K562 (cell line): ENCODE measurements around the gene FAM20C. TPM values are rescaled to one million over a fixed set of nuclear protein-coding genes. Genes with fewer than 3 reads are reported as not detected.

Experiments used
- NR2C1 ChIP-seq, 2 experiments: fragments of 450-650 bp; IDR thresholded peaks; 2 replicates each; pipeline ENCODE4 v1.6.1; 2017; ENCODE audit warnings: mild to moderate bottlenecking in 2 of 2, antibody characterized with exemption in 1 of 2, inconsistent platforms in 1 of 2, missing compliant biosample characterization in 1 of 2, missing genetic modification characterization in 1 of 2
- polyA plus RNA-seq, 8 experiments: library from polyadenylated mRNA; depleted of rRNA in 4 of 8; stranded (reverse) in 5 of 8; unstranded in 3 of 8; fragments of >200 nt; fragmentation: Nextera tagmentation in 2 of 8; fragmentation: Illumina TruSeq in 1 of 8; extraction: Ambion mirVana in 2 of 8; extraction: Trizol in 1 of 8; gene quantifications; 2 replicates each; pipeline versions ENCODE4 v1.2.1 to v1.2.3, GENCODE V29; 2011 to 2014; ENCODE audit warnings: inconsistent platforms in 1 of 8, missing spikeins in 1 of 8
- total RNA-seq, 7 experiments: library from RNA; depleted of rRNA in 6 of 7; stranded (reverse); fragments of >200 nt in 6 of 7; fragmentation: Illumina TruSeq in 2 of 7; extraction: Trizol in 2 of 7; gene quantifications; 2 replicates each; pipeline versions ENCODE4 v1.2.1 to v1.2.3, GENCODE V29; 2011 to 2021; ENCODE audit warnings: low replicate concordance in 1 of 7
- TF ChIP-seq, protein P1 (sequence below): sonication (generic); formaldehyde crosslinking; IDR thresholded peaks from 2 replicates; pipeline ENCODE4 v1.8.0; 2022; ENCODE audit warnings: mild to moderate bottlenecking, missing genetic modification reagents
- TF ChIP-seq, protein P2 (sequence below): fragments of 450-650 bp; formaldehyde crosslinking; IDR thresholded peaks from 2 replicates; pipeline ENCODE4 v1.4.0; 2022; ENCODE audit warnings: missing genetic modification characterization
- TF ChIP-seq, protein P3 (sequence below), 2 experiments: fragments of 450-650 bp in 1 of 2; sonication (generic) in 1 of 2; formaldehyde crosslinking in 1 of 2; IDR thresholded peaks; 2 replicates each; pipeline versions ENCODE4 v1.7.1 to v1.9.0; 2016 to 2022; ENCODE audit warnings: inconsistent platforms in 1 of 2, mild to moderate bottlenecking in 1 of 2, missing genetic modification reagents in 1 of 2

FAM20C gene
- total and polyA plus RNA-seq, 9 of the 15 experiments (the other 6 are each of a cell fraction or from before 2014, with no cell fraction given): 0.09 TPM; not detected in 8

DNA sequence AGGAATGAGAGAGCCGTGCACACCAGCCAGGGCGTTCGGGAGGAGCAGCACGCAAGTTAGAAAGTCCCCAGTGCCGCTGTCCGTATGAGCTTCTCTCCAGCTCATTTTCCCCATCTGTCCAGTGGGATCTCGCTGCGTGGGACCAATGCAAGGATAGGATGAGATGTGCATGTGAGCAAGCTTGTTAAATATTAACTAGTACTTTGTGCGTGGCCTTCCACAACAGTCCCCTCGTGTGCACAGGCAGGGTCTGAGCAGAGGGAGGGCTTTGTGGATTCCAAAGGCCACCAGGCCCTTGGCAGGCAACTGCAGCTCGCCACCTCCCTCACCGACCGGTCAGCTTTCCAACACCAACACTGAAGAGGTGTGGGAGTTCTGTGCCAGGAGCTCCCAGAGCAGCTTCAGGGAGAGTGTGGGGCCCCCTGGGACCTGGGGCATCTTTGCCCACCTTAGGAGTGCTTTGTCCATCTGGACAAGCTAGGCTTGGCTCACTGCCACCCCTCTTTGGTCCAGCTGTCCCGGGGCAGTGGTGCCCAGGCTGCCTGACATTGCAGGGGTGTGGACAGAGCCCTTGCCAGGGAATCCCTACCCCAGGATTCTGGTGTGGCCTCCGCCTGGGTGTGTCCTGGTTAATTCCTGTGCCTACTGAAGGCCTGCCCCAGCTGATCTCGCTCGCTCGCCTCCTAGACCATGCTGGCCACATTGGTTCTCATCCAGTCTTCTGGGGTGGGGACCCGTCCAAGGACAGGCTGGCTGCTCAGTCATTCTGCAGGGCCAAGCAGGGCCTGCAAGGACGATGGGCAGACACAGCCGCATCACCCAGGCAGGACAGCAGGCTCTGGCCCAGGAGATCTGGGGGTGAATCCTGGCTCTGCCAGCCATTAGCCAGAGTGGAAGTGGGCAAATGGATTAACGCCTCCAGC lies 5.3 kb downstream of the FAM20C start (continued):
- TF ChIP-seq, protein P1, sequence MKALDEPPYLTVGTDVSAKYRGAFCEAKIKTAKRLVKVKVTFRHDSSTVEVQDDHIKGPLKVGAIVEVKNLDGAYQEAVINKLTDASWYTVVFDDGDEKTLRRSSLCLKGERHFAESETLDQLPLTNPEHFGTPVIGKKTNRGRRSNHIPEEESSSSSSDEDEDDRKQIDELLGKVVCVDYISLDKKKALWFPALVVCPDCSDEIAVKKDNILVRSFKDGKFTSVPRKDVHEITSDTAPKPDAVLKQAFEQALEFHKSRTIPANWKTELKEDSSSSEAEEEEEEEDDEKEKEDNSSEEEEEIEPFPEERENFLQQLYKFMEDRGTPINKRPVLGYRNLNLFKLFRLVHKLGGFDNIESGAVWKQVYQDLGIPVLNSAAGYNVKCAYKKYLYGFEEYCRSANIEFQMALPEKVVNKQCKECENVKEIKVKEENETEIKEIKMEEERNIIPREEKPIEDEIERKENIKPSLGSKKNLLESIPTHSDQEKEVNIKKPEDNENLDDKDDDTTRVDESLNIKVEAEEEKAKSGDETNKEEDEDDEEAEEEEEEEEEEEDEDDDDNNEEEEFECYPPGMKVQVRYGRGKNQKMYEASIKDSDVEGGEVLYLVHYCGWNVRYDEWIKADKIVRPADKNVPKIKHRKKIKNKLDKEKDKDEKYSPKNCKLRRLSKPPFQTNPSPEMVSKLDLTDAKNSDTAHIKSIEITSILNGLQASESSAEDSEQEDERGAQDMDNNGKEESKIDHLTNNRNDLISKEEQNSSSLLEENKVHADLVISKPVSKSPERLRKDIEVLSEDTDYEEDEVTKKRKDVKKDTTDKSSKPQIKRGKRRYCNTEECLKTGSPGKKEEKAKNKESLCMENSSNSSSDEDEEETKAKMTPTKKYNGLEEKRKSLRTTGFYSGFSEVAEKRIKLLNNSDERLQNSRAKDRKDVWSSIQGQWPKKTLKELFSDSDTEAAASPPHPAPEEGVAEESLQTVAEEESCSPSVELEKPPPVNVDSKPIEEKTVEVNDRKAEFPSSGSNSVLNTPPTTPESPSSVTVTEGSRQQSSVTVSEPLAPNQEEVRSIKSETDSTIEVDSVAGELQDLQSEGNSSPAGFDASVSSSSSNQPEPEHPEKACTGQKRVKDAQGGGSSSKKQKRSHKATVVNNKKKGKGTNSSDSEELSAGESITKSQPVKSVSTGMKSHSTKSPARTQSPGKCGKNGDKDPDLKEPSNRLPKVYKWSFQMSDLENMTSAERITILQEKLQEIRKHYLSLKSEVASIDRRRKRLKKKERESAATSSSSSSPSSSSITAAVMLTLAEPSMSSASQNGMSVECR (CRISPR knock-in tag): no peak
- TF ChIP-seq, protein P2, sequence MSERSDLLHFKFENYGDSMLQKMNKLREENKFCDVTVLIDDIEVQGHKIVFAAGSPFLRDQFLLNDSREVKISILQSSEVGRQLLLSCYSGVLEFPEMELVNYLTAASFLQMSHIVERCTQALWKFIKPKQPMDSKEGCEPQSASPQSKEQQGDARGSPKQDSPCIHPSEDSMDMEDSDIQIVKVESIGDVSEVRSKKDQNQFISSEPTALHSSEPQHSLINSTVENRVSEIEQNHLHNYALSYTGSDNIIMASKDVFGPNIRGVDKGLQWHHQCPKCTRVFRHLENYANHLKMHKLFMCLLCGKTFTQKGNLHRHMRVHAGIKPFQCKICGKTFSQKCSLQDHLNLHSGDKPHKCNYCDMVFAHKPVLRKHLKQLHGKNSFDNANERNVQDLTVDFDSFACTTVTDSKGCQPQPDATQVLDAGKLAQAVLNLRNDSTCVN (CRISPR knock-in tag): no peak
- TF ChIP-seq NR2C1 (IDR thresholded peaks at IDR 0.05) (no peak), NR2C1 (tag; IDR thresholded peaks at IDR 0.05) (no peak)
- TF ChIP-seq, protein P3, sequence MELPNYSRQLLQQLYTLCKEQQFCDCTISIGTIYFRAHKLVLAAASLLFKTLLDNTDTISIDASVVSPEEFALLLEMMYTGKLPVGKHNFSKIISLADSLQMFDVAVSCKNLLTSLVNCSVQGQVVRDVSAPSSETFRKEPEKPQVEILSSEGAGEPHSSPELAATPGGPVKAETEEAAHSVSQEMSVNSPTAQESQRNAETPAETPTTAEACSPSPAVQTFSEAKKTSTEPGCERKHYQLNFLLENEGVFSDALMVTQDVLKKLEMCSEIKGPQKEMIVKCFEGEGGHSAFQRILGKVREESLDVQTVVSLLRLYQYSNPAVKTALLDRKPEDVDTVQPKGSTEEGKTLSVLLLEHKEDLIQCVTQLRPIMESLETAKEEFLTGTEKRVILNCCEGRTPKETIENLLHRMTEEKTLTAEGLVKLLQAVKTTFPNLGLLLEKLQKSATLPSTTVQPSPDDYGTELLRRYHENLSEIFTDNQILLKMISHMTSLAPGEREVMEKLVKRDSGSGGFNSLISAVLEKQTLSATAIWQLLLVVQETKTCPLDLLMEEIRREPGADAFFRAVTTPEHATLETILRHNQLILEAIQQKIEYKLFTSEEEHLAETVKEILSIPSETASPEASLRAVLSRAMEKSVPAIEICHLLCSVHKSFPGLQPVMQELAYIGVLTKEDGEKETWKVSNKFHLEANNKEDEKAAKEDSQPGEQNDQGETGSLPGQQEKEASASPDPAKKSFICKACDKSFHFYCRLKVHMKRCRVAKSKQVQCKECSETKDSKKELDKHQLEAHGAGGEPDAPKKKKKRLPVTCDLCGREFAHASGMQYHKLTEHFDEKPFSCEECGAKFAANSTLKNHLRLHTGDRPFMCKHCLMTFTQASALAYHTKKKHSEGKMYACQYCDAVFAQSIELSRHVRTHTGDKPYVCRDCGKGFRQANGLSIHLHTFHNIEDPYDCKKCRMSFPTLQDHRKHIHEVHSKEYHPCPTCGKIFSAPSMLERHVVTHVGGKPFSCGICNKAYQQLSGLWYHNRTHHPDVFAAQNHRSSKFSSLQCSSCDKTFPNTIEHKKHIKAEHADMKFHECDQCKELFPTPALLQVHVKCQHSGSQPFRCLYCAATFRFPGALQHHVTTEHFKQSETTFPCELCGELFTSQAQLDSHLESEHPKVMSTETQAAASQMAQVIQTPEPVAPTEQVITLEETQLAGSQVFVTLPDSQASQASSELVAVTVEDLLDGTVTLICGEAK (IDR thresholded peaks at IDR 0.05): no peak
- TF ChIP-seq, protein P3 (CRISPR knock-in tag; IDR thresholded peaks at IDR 0.05): no peak
